GM20000 (cell line): ENCODE data around the gene RGSL1.

ENCODE experiments used
- DNase-seq: peaks from one replicate; pipeline ENCODE4 v3.0.0; 2012; ENCODE audit warnings: low spot score
- TF ChIP-seq, protein P1 (sequence below): IDR thresholded peaks from 2 replicates; pipeline ENCODE4 v1.5.1; 2012; ENCODE audit warnings: mild to moderate bottlenecking, control low read depth; ENCODE audit errors: extremely low read depth, missing control alignments

RGSL1 gene

GRCh38 chr1:182450087-182450486 is at the start of gene RGSL1:
TSS of gene RGSL1 (plus strand) at chr1:182450146. CDS start at chr1:182450166, 20 bp downstream.
- DNase-seq, result no peak
- TF ChIP-seq, protein P1, sequence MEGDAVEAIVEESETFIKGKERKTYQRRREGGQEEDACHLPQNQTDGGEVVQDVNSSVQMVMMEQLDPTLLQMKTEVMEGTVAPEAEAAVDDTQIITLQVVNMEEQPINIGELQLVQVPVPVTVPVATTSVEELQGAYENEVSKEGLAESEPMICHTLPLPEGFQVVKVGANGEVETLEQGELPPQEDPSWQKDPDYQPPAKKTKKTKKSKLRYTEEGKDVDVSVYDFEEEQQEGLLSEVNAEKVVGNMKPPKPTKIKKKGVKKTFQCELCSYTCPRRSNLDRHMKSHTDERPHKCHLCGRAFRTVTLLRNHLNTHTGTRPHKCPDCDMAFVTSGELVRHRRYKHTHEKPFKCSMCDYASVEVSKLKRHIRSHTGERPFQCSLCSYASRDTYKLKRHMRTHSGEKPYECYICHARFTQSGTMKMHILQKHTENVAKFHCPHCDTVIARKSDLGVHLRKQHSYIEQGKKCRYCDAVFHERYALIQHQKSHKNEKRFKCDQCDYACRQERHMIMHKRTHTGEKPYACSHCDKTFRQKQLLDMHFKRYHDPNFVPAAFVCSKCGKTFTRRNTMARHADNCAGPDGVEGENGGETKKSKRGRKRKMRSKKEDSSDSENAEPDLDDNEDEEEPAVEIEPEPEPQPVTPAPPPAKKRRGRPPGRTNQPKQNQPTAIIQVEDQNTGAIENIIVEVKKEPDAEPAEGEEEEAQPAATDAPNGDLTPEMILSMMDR, result no peak

GRCh38 chr1:182400567-182400966 is 49.4 kb upstream of the RGSL1 start, which contains the start of gene TEDDM1:
TSS of gene TEDDM1 (minus strand) at chr1:182400667. CDS start at chr1:182400485, 182 bp downstream.
- TF ChIP-seq, protein P1, result no peak
- no peak for DNase-seq

DNA sequence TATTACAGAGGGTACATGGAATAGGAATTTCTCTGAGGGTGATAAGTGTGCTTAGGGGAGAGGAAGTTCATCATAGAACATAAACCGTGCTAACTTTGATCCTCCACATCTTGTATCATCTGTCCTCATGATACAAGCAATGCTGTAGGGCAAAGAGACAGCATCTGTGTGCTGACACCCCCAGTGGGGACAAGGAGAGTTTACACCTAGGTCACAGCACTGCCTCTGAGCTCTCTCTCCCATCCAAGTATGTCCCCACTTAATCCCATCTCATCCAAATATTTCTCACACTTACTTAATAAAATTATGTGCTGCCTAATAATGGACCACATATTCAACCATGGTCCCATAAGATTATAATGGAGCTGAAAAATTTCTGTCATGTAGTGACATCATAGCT is 45.2 kb upstream of the RGSL1 start:
- TF ChIP-seq, protein P1, result no peak

GRCh38 chr1:182405578-182405977 is 44.4 kb upstream of the RGSL1 start:
- TF ChIP-seq, protein P1, result no peak
- no peak for DNase-seq

More for the DNA sequence above, 45.2 kb upstream of the RGSL1 start:
- no peak for DNase-seq

GRCh38 chr1:182406012-182406411 is 43.9 kb upstream of the RGSL1 start:
- TF ChIP-seq, protein P1, result no peak
- DNase-seq, result no peak

GRCh38 chr1:182407724-182408123 is 42.2 kb upstream of the RGSL1 start:
- TF ChIP-seq, protein P1, result no peak
- no peak for DNase-seq

GRCh38 chr1:182408435-182409075 is 41.4 kb upstream of the RGSL1 start:
- DNase-seq, result no peak
- TF ChIP-seq, protein P1, result no peak
